HEK293T (cell line): Measurements from ENCODE around the gene PAPOLA.

Experiments
- CTCF ChIA-PET: fragments of 350-600 bp; formaldehyde crosslinking; extraction: SDS; loops from one replicate; lab custom pipeline; 2021; ENCODE audit warnings: antibody characterized with exemption, inconsistent platforms; lab: Yijun Ruan, JAX
- POLR2A ChIA-PET: fragments of 350-600 bp; formaldehyde crosslinking; extraction: SDS; loops from one replicate; lab custom pipeline; 2020; ENCODE audit warnings: antibody characterized with exemption, inconsistent platforms; lab: Yijun Ruan, JAX
- DNase-seq: peaks from one replicate; pipeline ENCODE4 v3.0.0; 2012; ENCODE audit warnings: mixed read lengths; ENCODE audit errors: extremely low spot score
- ARNT ChIP-seq: fragments of 450-650 bp; IDR thresholded peaks from 2 replicates; pipeline ENCODE4 v1.6.1; 2017; ENCODE audit warnings: mild to moderate bottlenecking
- BHLHE40 ChIP-seq: fragments of 450-650 bp; IDR thresholded peaks from 2 replicates; pipeline ENCODE4 v1.6.1; 2016; ENCODE audit warnings: mild to moderate bottlenecking, moderate library complexity, borderline replicate concordance
- CTBP1 ChIP-seq: fragments of 450-650 bp; IDR thresholded peaks from 2 replicates; pipeline ENCODE4 v1.6.1; 2016; ENCODE audit warnings: borderline replicate concordance
- ELF4 ChIP-seq: fragments of 450-650 bp; IDR thresholded peaks from 2 replicates; pipeline ENCODE4 v1.6.1; 2017; ENCODE audit warnings: antibody characterized with exemption
- FOXA1 ChIP-seq: fragments of 450-650 bp; IDR thresholded peaks from 2 replicates; pipeline ENCODE4 v1.6.1; 2016; ENCODE audit warnings: mild to moderate bottlenecking
- FOXK2 ChIP-seq: fragments of 450-650 bp; IDR thresholded peaks from 2 replicates; pipeline ENCODE4 v1.6.1; 2016; ENCODE audit warnings: mild to moderate bottlenecking
- FOXM1 ChIP-seq: fragments of 450-650 bp; IDR thresholded peaks from 2 replicates; pipeline ENCODE4 v1.6.1; 2017; ENCODE audit warnings: mild to moderate bottlenecking, borderline replicate concordance
- HDGF ChIP-seq: fragments of 450-650 bp; IDR thresholded peaks from 2 replicates; pipeline ENCODE4 v1.6.1; 2017; ENCODE audit warnings: antibody characterized with exemption, borderline replicate concordance
- L3MBTL2 ChIP-seq: fragments of 450-650 bp; conservative IDR thresholded peaks from 2 replicates; pipeline ENCODE4 v1.6.1; 2016; ENCODE audit warnings: mild to moderate bottlenecking
- LEF1 ChIP-seq: fragments of 450-650 bp; IDR thresholded peaks from 2 replicates; pipeline ENCODE4 v1.6.1; 2017; ENCODE audit warnings: mild to moderate bottlenecking, borderline replicate concordance
- NFRKB ChIP-seq: fragments of 450-650 bp; IDR thresholded peaks from 2 replicates; pipeline ENCODE4 v1.6.1; 2016; ENCODE audit warnings: mild to moderate bottlenecking, moderate library complexity
- SP1 ChIP-seq: fragments of 450-650 bp; IDR thresholded peaks from 2 replicates; pipeline ENCODE4 v1.6.1; 2017
- SUZ12 ChIP-seq: fragments of 450-650 bp; IDR thresholded peaks from 2 replicates; pipeline ENCODE4 v1.6.1; 2016; ENCODE audit warnings: mild to moderate bottlenecking
- TARDBP ChIP-seq: fragments of 450-650 bp; IDR thresholded peaks from 2 replicates; pipeline ENCODE4 v1.6.1; 2016
- ZNF384 ChIP-seq: fragments of 450-650 bp; IDR thresholded peaks from 2 replicates; pipeline ENCODE4 v1.6.1; 2016
- TF ChIP-seq, protein P1 (sequence below): fragments of 450-650 bp; IDR thresholded peaks from 2 replicates; pipeline ENCODE4 v1.6.1; 2016

PAPOLA gene

DNA sequence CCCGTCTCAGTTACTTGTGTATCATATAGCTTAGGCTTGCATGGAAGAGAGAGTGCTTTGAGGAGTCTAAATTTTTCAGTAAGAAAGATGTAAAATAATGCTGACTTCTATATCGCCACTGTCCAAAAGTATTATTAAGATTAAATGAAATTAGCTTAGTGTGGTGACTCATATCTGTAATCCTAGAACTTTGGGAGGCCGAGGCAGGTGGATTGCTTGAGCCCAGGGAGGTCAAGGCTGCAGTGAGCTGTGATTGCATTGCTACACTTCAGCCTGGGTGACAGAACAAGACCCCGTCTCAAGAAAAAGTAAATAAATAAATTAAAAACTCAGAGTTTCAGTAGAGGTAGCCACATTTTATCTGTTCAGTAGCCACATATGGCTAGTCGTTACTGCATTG is 23.3 kb downstream of the PAPOLA start:
- ChIA-PET POLR2A (no interaction called here), CTCF (no interaction called here)
- no peak for DNase-seq

DNA sequence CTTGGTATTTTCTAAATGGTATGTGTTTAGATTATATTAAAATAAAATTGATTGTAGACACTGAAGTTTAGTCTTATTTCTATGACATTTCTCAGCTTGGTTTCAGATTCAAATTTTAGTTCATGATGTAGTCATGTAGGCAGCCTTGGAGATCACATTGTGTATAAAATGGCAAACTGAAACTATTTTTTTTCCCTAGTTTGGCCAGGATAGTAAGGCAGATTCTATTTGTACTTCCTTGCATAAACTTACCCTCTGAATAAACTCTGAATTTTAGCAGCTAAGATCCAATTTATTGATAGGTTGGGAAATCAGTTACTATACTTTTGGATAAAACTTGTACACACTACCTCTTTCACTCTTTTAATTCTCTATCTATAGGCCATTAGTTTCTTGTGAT is 30.4 kb downstream of the PAPOLA start:
- ChIA-PET CTCF (no interaction called here), POLR2A (no interaction called here)
- no peak for DNase-seq
- no peak for TF ChIP-seq FOXK2
- no peak for TF ChIP-seq L3MBTL2
- TF ChIP-seq FOXM1, result no peak
- no peak for TF ChIP-seq SUZ12
- TF ChIP-seq HDGF, result no peak
- TF ChIP-seq CTBP1, result no peak
- TF ChIP-seq NFRKB, result no peak
- no peak for TF ChIP-seq TARDBP
- TF ChIP-seq ARNT, result no peak
- no peak for TF ChIP-seq SP1
- TF ChIP-seq, protein P1, sequence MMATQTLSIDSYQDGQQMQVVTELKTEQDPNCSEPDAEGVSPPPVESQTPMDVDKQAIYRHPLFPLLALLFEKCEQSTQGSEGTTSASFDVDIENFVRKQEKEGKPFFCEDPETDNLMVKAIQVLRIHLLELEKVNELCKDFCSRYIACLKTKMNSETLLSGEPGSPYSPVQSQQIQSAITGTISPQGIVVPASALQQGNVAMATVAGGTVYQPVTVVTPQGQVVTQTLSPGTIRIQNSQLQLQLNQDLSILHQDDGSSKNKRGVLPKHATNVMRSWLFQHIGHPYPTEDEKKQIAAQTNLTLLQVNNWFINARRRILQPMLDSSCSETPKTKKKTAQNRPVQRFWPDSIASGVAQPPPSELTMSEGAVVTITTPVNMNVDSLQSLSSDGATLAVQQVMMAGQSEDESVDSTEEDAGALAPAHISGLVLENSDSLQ, result no peak
- no peak for TF ChIP-seq FOXA1
- no peak for TF ChIP-seq BHLHE40
- no peak for TF ChIP-seq ELF4
- no peak for TF ChIP-seq ZNF384
- no peak for TF ChIP-seq LEF1

More for the DNA sequence above, 23.3 kb downstream of the PAPOLA start:
- TF ChIP-seq BHLHE40, result no peak

DNA sequence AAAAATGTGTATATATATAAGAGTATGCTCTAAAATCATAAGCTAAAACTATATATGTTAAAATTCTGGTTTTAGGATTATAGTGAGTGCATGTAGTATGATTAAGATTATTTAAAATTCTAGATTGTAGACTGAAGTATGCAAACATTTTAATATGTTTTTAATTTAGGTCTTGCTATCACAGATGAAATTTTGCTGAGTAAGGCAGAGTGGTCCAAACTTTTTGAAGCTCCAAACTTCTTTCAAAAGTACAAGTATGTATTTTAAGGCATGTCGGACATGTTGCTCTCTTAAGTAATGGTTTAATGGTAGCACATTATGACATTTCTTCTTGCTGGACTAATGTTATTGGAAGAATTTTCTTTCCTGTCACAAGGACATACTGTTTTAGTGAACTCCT is 34.6 kb downstream of the PAPOLA start:
- POLR2A ChIA-PET, result no interaction called here
- no peak for DNase-seq

DNA sequence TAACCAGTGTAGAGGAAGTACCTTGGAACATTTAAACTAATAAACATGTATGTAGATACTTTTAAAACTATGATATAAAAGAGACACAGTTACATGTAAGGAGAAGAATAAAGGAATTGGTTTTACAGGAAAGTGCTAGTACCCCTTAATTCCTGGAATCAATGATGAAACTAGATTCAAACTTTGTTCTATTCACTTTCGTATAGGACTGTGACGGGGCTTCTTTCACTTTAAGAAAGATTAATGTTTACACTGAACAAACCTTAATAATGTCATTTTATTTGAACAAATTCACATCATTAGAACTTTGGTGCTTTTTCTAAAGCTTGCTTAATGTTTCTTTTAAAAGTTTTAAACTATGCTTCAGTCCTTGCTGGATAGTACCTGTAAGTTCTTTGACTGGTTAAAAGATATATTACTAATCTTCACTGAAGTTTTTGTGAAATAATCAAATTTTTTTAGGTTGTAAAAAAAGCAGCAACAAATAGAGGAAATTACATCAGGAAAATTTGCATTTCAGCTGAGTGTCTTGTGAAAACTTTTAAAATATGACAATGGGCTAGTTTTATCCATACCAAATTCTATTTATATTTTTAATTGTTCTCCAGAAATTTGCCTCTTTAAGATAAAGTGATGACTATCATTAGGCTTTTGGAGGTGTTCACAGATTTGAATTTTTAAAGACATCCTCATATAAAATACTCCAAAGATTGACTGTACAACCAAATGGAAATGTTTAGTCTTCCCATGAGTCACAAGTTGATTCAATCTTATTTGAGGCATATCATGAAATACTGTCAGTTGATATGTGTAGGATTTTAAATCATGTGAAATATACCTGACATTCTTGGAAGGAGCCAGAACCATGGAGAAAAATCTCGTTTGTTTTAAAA is 36.2 kb downstream of the PAPOLA start:
- TF ChIP-seq CTBP1 (no peak), HDGF (no peak), FOXA1 (no peak), L3MBTL2 (no peak), ZNF384 (no peak), NFRKB (no peak), SUZ12 (no peak), LEF1 (no peak), ARNT (no peak), FOXK2 (no peak)

More for the DNA sequence above, 34.6 kb downstream of the PAPOLA start:
- CTCF ChIA-PET, result interaction anchor here (0.6 kb wide), 1 partner anchor 82 kb away, joined by 4 read pairs; no protein-coding TSS in a partner anchor
- TF ChIP-seq ZNF384, result no peak
- no peak for TF ChIP-seq FOXA1
- TF ChIP-seq TARDBP, result no peak
- no peak for TF ChIP-seq HDGF
- no peak for TF ChIP-seq FOXM1
- no peak for TF ChIP-seq FOXK2
- TF ChIP-seq SUZ12, result no peak
- TF ChIP-seq, protein P1, result no peak
- no peak for TF ChIP-seq BHLHE40
- TF ChIP-seq SP1, result no peak
- TF ChIP-seq LEF1, result no peak
- no peak for TF ChIP-seq ARNT
- TF ChIP-seq ELF4, result no peak
- no peak for TF ChIP-seq L3MBTL2

DNA sequence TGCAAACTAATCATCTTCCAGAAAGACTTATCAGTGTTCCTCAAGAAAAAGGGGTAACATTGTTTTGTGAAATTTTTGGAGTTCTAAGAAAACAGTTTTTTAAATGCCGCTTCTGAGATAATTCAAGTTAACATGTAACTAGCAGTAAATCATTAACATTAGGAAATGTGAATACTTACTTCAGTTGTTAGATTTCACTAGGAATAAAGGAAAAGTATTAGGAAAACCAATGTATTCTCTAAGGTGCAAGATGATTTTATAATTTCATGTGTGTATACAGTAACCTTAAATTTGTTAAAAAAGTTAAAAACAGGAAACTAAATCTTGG is 36.8 kb downstream of the PAPOLA start:
- TF ChIP-seq SUZ12 (no peak), CTBP1 (no peak), FOXK2 (no peak), LEF1 (no peak), ELF4 (no peak), TARDBP (no peak), HDGF (no peak), ZNF384 (no peak), L3MBTL2 (no peak), FOXM1 (no peak), ARNT (no peak), FOXA1 (no peak), BHLHE40 (no peak), NFRKB (no peak), SP1 (no peak)
- TF ChIP-seq, protein P1, result no peak
- POLR2A ChIA-PET, result no interaction called here
- CTCF ChIA-PET, result no interaction called here
- DNase-seq, result no peak

More for the DNA sequence above, 36.2 kb downstream of the PAPOLA start:
- ChIA-PET POLR2A (no interaction called here), CTCF (no interaction called here)
- no peak for DNase-seq

DNA sequence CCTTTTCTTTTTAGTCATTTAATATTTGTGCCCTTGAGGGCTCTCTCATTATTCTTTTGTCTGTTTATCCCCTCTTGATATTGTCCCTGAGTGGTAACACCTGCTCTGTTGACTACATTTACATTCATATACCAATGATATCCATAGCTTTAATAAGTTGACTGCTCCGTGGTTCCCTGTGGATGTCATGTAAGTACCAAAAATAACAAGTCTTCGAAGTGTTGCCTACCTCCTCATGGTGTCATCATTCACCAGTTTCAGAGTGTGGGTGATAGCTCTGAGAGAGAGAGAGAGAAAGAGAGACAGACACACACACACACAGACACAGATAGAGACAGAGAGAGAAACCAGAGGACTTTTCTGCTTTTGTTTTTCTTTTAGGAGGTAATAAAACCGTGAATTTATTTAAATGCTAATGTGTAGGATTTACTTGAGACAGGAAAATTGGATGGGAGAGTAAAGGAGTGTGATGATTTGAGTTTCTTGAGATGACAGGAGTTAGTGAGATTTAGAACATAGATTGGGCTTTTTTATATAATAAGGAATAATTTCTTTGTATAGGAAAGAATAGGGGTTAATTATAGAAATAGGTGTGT is 52.2 kb downstream of the PAPOLA start:
- no peak for DNase-seq
- no peak for TF ChIP-seq L3MBTL2
- TF ChIP-seq SUZ12, result no peak
- ChIA-PET POLR2A (no interaction called here), CTCF (no interaction called here)
